Parathyroid adenoma (tissue), 2 donors: ENCODE measurements around the gene CFAP299.

Experiments used
- H2AFZ ChIP-seq: fragments of 300-600 bp; sonication (generic); one replicate; pipeline ENCODE4 v1.7.0; 2017; ENCODE audit warnings: antibody characterized with exemption, mild to moderate bottlenecking
- H3K27ac ChIP-seq: fragments of 300-600 bp; sonication (generic); one replicate; pipeline ENCODE4 v1.7.0; 2017
- H3K27me3 ChIP-seq: fragments of 300-600 bp; sonication (generic); one replicate; pipeline ENCODE4 v1.7.0; 2017; ENCODE audit warnings: low read length; ENCODE audit not compliant: control insufficient read depth, insufficient read depth
- H3K36me3 ChIP-seq: fragments of 300-600 bp; sonication (generic); one replicate; pipeline ENCODE4 v1.7.0; 2017; ENCODE audit warnings: low read length; ENCODE audit not compliant: control insufficient read depth, insufficient read depth
- H3K4me1 ChIP-seq: fragments of 300-600 bp; sonication (generic); one replicate; pipeline ENCODE4 v1.7.0; 2017; ENCODE audit warnings: control low read depth
- H3K4me2 ChIP-seq: fragments of 300-600 bp; sonication (generic); one replicate; pipeline ENCODE4 v1.7.0; 2017; ENCODE audit warnings: low read length
- H3K4me3 ChIP-seq: fragments of 300-600 bp; sonication (generic); one replicate; pipeline ENCODE4 v1.7.0; 2017; ENCODE audit warnings: low read depth, low read length
- H3K79me2 ChIP-seq: fragments of 300-600 bp; sonication (generic); one replicate; pipeline ENCODE4 v1.7.0; 2017; ENCODE audit warnings: control low read depth
- H3K9ac ChIP-seq: fragments of 300-600 bp; sonication (generic); one replicate; pipeline ENCODE4 v1.7.0; 2017; ENCODE audit warnings: mild to moderate bottlenecking
- H3K9me3 ChIP-seq: fragments of 300-600 bp; sonication (generic); one replicate; pipeline ENCODE4 v1.7.0; 2017; ENCODE audit warnings: low read length; ENCODE audit not compliant: control insufficient read depth
- CTCF ChIP-seq: fragments of 300-600 bp; sonication (generic); IDR thresholded peaks from one replicate; pipeline ENCODE4 v1.7.0; 2017; ENCODE audit warnings: antibody characterized with exemption, mild to moderate bottlenecking
- donor health status: primary hyperparathyroidism.

CFAP299 gene

DNA sequence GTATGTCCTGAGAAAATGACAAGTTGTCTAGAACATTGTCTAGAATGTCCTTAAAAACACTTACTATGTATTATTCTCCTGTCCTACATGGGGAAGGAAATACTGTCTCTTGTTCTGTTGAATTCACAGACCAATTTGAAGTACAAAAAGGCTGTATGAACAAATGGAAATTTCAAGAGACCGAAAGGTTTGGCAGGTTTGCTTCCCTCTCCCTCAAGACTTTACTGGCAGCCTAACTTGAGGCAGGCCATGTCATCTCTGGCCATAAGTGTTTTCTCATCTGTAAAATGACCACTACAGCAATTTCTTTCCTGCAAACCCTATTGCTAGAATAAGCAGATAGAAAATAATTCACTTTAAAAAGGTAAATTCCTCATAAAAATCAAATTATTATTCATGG, 503.8 kb downstream of the CFAP299 start:
- H3K4me1 ChIP-seq, result no peaks in the 10 kb centered on the region
- no peaks in the 10 kb centered on the region for H3K79me2 ChIP-seq
- no peak overlapping the region for H2AFZ ChIP-seq
- H3K4me2 ChIP-seq, result no peak overlapping the region
- no peak for TF ChIP-seq CTCF
- no peaks in the 10 kb centered on the region for H3K36me3 ChIP-seq
- H3K4me3 ChIP-seq, result no peak overlapping the region
- H3K9ac ChIP-seq, result no peak overlapping the region
- H3K27ac ChIP-seq, result no peak overlapping the region
- no peaks in the 10 kb centered on the region for H3K27me3 ChIP-seq
- no peaks in the 10 kb centered on the region for H3K9me3 ChIP-seq

GRCh38 chr4:80839792-80840191, 504.3 kb downstream of the CFAP299 start:
- no peak overlapping the region for H2AFZ ChIP-seq
- no peak overlapping the region for H3K4me2 ChIP-seq
- no peak overlapping the region for H3K27ac ChIP-seq
- no peak overlapping the region for H3K9ac ChIP-seq
- no peaks in the 10 kb centered on the region for H3K4me1 ChIP-seq
- H3K36me3 ChIP-seq, result no peaks in the 10 kb centered on the region
- no peak for TF ChIP-seq CTCF
- no peaks in the 10 kb centered on the region for H3K9me3 ChIP-seq
- H3K4me3 ChIP-seq, result no peak overlapping the region
- no peaks in the 10 kb centered on the region for H3K79me2 ChIP-seq
- no peaks in the 10 kb centered on the region for H3K27me3 ChIP-seq

- Histone ChIP-seq H3K4me2 (no peak overlapping the region), H2AFZ (no peak overlapping the region), H3K9me3 (no peaks in the 10 kb centered on the region), H3K79me2 (no peaks in the 10 kb centered on the region), H3K27ac (no peak overlapping the region), H3K4me3 (no peak overlapping the region), H3K4me1 (no peaks in the 10 kb centered on the region), H3K9ac (no peak overlapping the region), H3K27me3 (no peaks in the 10 kb centered on the region), H3K36me3 (no peaks in the 10 kb centered on the region)
- no peak for TF ChIP-seq CTCF
Measured at GRCh38 chr4:80840396-80840795, 504.9 kb downstream of the CFAP299 start.

- no peak overlapping the region for H3K9ac ChIP-seq
- H3K9me3 ChIP-seq, result no peaks in the 10 kb centered on the region
- H3K36me3 ChIP-seq, result no peaks in the 10 kb centered on the region
- no peak overlapping the region for H2AFZ ChIP-seq
- TF ChIP-seq CTCF, result no peak
- no peaks in the 10 kb centered on the region for H3K79me2 ChIP-seq
- H3K4me2 ChIP-seq, result no peak overlapping the region
- H3K27ac ChIP-seq, result no peak overlapping the region
- H3K27me3 ChIP-seq, result no peaks in the 10 kb centered on the region
- no peak overlapping the region for H3K4me3 ChIP-seq
- H3K4me1 ChIP-seq, result no peaks in the 10 kb centered on the region
Measured at GRCh38 chr4:80841587-80842281, 506.2 kb downstream of the CFAP299 start.

DNA sequence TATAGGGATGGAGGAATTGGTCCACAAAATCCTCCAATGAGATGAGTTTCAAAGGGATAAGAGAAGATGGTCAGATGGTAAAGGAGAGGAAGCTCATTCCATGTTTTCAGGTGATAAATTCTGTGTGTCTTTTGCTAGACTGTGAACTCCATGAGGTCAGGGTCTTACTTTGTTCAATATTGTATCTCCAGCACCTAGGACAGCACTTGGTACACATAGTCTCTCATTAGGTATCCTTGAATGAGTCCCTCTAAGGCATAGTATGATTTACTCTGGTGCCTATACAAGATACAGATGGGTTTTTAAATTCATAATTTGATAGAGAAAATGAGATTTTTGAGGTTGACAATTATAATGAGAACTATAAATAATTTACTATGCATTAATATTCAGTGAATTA, 510.7 kb downstream of the CFAP299 start:
- no peak overlapping the region for H3K9ac ChIP-seq
- TF ChIP-seq CTCF, result no peak
- no peaks in the 10 kb centered on the region for H3K36me3 ChIP-seq
- H3K27ac ChIP-seq, result no peak overlapping the region
- H3K4me2 ChIP-seq, result no peak overlapping the region
- no peak overlapping the region for H3K4me3 ChIP-seq
- H3K79me2 ChIP-seq, result no peaks in the 10 kb centered on the region
- no peaks in the 10 kb centered on the region for H3K4me1 ChIP-seq
- H3K27me3 ChIP-seq, result no peaks in the 10 kb centered on the region
- no peak overlapping the region for H2AFZ ChIP-seq
- H3K9me3 ChIP-seq, result no peaks in the 10 kb centered on the region
